Central memory CD8-positive, alpha-beta T cell (primary cell): ENCODE measurements around the gene COL4A2.

Source experiments
- ATAC-seq: fragments of 150-1000 bp; cut with Tn5 transposase; replicated peaks from 2 replicates; pipeline ENCODE4 v1.10.0; 2022; ENCODE audit warnings: mild to moderate bottlenecking, moderate FRiP score, moderate number of reproducible peaks; ENCODE audit not compliant: poor library complexity, severe bottlenecking; ENCODE audit errors: extremely low read depth
- DNase-seq, 2 donors: peaks; one replicate each; pipeline ENCODE4 v3.0.0; 2021; ENCODE audit warnings: low spot score in 2 of 2
- H3K27ac Mint-ChIP-seq: one replicate; pipeline ENCODE4 v1.8.0; 2022; ENCODE audit warnings: low read depth, mild to moderate bottlenecking, moderate library complexity, mixed read lengths
- H3K27me3 Mint-ChIP-seq: one replicate; pipeline ENCODE4 v1.8.0; 2022; ENCODE audit warnings: mixed read lengths
- H3K36me3 Mint-ChIP-seq: one replicate; pipeline ENCODE4 v1.8.0; 2022; ENCODE audit warnings: mild to moderate bottlenecking, moderate library complexity, mixed read lengths; ENCODE audit not compliant: insufficient read depth
- H3K4me1 Mint-ChIP-seq: one replicate; pipeline ENCODE4 v1.8.0; 2022; ENCODE audit warnings: mixed read lengths
- H3K4me3 Mint-ChIP-seq: one replicate; pipeline ENCODE4 v1.8.0; 2022; ENCODE audit warnings: mild to moderate bottlenecking, moderate library complexity, mixed read lengths
- H3K9me3 Mint-ChIP-seq: one replicate; pipeline ENCODE4 v1.8.0; 2022; ENCODE audit warnings: mixed read lengths

COL4A2 gene

DNA sequence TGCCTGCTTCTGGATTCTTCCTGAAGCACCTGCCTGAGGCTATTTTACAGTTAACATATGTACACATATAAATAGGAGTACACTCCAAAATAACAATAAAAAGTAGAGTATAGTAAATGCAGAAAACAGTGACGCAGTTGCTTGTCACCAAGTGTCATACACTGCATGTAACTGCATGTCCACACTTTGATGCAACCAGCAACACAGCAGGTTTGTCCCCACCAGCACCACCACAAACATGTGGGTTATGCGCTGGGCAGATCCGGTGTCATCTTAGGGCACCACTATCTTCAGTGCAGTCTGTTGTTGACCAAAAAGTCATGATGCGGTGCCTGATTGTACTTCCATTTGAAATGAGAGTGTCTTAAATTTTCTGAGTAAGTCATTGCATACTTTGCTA, 51.3 kb downstream of the COL4A2 start:
- no peaks in the 10 kb centered on the region for H3K9me3 Mint-ChIP-seq
- no peak overlapping the region for H3K4me3 Mint-ChIP-seq
- peaks cover 15% of the 10 kb centered on the region for H3K27me3 Mint-ChIP-seq
- ATAC-seq (no peak), DNase-seq (no peak)
- H3K36me3 Mint-ChIP-seq, result peaks cover 2% of the 10 kb centered on the region
- H3K27ac Mint-ChIP-seq, result no peak overlapping the region
- no peaks in the 10 kb centered on the region for H3K4me1 Mint-ChIP-seq

DNA sequence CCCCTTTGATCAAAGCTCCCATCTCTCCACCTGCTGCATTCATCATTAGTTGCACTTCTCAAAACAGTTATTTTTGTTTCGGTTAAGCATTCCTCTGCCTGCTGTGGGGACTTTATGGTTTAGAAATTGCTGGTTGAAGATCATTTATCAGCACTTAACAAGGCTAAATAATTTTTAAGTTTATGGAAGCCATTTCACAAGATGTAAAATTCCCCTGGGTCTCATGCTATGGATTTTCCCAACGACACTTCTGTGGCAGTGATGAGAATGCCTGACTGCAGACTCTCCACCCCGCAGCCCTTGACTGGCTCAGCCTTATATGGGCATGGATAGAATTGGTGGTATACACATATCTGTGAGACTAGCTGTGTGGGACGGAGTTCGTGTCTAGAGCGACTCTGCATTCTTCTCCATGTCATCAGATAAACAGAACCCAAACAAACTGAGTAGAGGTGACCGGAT, 52.8 kb downstream of the COL4A2 start:
- no peaks in the 10 kb centered on the region for H3K9me3 Mint-ChIP-seq
- no peaks in the 10 kb centered on the region for H3K4me1 Mint-ChIP-seq
- no peak overlapping the region for H3K4me3 Mint-ChIP-seq
- peaks cover 2% of the 10 kb centered on the region for H3K36me3 Mint-ChIP-seq
- H3K27me3 Mint-ChIP-seq, result peaks cover 18% of the 10 kb centered on the region
- ATAC-seq (no peak), DNase-seq (no peak)
- no peak overlapping the region for H3K27ac Mint-ChIP-seq

DNA sequence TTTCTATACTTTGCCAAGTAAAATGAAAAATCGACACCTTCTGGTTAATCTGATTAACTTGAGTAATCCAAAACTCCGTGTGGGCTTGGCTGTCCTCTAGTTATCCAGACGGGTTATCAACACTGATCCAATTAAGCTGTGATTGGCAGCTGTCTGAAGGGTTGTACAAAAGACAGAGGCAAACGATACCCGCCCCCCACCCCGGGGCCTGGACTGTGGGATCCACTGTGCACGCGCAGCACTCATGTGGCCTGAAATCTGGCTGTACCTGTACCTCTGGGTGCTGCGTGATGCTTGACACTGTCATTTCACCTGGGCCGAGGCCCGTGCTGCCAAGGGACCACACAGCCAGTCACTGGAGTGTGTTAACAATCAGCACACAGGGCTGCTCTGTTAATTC, 53.5 kb downstream of the COL4A2 start:
- H3K36me3 Mint-ChIP-seq, result peaks cover 2% of the 10 kb centered on the region
- no peaks in the 10 kb centered on the region for H3K9me3 Mint-ChIP-seq
- no peak overlapping the region for H3K27ac Mint-ChIP-seq
- no peak for ATAC-seq
- no peaks in the 10 kb centered on the region for H3K4me1 Mint-ChIP-seq
- H3K4me3 Mint-ChIP-seq, result no peak overlapping the region
- no peak for DNase-seq
- peaks cover 20% of the 10 kb centered on the region for H3K27me3 Mint-ChIP-seq

DNA sequence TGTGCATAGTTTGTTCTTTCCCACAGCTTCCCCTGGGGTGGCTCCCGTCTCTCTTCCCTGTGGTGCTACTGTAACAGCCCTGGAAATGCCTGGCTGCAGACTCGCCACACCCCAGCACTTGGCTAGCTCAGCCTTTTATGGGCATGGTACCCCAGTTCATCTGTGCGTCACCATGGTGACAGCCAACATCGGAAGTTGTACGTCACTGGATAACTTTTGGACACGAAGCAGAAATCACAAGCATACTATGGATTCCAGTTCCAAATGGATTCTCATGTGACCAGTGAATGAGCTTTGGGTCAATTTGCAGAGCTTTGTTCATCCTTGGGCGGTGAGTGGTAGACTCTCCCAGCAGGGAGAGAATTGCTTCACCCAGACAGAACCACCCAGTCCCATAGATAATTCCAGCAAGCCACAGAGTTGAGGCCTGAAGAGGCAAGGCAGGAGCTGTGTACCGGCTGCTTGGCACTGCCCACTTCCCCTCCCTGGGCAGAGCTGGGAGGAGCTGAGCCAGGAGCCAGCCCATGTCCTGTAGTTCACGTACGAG, 54.4 kb downstream of the COL4A2 start:
- H3K36me3 Mint-ChIP-seq, result peaks cover 2% of the 10 kb centered on the region
- no peaks in the 10 kb centered on the region for H3K9me3 Mint-ChIP-seq
- ATAC-seq (no peak), DNase-seq (no peak)
- H3K4me1 Mint-ChIP-seq, result no peaks in the 10 kb centered on the region
- H3K27ac Mint-ChIP-seq, result no peak overlapping the region
- peaks cover 28% of the 10 kb centered on the region for H3K27me3 Mint-ChIP-seq
- H3K4me3 Mint-ChIP-seq, result no peak overlapping the region

DNA sequence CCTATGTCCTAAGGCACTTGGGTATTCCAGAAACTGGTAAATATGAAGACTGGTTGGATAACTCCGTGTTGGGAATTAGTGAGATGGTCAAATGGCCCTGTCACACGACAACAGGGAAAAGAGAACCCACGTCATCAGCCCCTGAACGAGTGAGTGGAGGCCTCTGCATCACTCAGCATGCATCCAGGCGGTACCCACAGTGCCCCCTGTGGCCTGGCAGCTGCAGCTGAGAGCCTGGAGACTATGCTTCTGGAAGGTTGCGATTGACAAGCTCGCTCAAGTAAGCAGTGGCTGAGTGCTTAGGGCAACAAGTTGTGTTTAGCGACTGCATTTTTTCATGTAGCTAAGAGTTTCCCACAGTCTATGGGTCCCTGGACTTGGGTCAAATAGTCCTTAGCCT, 55.9 kb downstream of the COL4A2 start:
- DNase-seq (no peak), ATAC-seq (no peak)
- Mint-ChIP-seq H3K9me3 (no peaks in the 10 kb centered on the region), H3K27me3 (peaks cover 43% of the 10 kb centered on the region), H3K4me1 (no peaks in the 10 kb centered on the region), H3K27ac (no peak overlapping the region), H3K4me3 (no peak overlapping the region), H3K36me3 (no peaks in the 10 kb centered on the region)

DNA sequence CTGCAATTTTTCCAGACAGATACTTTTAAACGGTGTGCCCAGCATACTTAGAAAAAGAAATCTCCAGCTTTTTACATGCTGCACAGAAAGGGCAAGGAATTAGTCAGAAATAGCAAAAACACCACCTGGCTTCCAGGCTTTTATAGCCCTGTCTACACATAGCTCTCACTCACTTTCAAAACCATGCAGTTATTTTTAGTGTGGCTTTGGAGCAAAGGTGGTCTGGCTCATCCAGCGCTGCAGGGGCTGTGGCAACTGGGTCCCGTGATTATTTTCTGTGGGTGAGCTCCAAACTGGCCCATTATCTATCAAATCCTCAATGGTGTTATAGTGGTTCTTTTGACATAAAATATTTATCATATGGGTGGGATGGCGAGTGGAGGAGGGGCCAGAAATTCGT, 57.0 kb downstream of the COL4A2 start:
- DNase-seq, result no peak
- H3K36me3 Mint-ChIP-seq, result no peaks in the 10 kb centered on the region
- H3K9me3 Mint-ChIP-seq, result no peaks in the 10 kb centered on the region
- no peak for ATAC-seq
- H3K4me1 Mint-ChIP-seq, result no peaks in the 10 kb centered on the region
- no peak overlapping the region for H3K27ac Mint-ChIP-seq
- H3K4me3 Mint-ChIP-seq, result no peak overlapping the region
- peaks cover 49% of the 10 kb centered on the region for H3K27me3 Mint-ChIP-seq

DNA sequence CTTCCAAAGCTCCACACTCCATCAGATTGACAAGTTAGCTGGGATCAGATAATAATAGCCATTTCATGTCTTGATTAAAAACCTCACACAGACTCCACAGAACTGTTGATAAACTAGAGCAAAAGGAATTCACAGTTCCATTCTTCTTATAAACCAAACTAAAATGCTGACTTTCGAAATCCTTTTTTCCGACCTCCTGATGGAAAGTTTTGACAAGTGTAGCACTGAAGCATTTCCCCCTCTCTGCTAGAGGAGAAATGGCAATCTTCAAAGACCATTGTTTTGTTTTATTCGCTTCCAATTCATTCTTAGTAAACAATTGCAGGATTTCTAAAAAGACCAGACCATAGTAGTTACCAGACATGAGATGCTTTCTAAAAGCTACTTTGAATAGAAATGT, 58.8 kb downstream of the COL4A2 start:
- H3K9me3 Mint-ChIP-seq, result no peaks in the 10 kb centered on the region
- peaks cover 55% of the 10 kb centered on the region for H3K27me3 Mint-ChIP-seq
- no peak overlapping the region for H3K4me3 Mint-ChIP-seq
- no peak for DNase-seq
- no peak for ATAC-seq
- H3K4me1 Mint-ChIP-seq, result no peaks in the 10 kb centered on the region
- no peak overlapping the region for H3K27ac Mint-ChIP-seq
- H3K36me3 Mint-ChIP-seq, result no peaks in the 10 kb centered on the region

DNA sequence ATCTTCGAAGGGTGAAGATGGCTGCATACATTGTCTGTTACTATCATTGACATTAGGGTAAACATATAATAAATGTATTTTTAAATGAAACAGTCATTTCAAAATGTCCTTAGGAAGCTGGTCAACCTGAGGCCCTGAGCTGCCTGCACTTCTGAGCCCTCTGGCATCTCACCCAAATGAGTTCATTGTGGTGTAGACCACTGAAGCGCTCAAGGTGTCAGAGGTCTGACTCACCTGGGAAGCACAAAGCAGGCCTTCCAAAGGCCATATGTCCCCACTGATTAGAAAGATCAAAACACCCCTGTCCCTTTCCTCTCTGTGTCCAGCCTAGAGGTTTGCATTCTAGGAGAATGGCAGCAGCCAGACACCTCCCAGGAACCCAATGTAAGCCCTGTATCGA, 59.6 kb downstream of the COL4A2 start:
- Mint-ChIP-seq H3K27me3 (peaks cover 48% of the 10 kb centered on the region), H3K36me3 (no peaks in the 10 kb centered on the region), H3K4me1 (no peaks in the 10 kb centered on the region), H3K27ac (no peak overlapping the region), H3K9me3 (no peaks in the 10 kb centered on the region), H3K4me3 (no peak overlapping the region)
- ATAC-seq, result no peak
- no peak for DNase-seq

DNA sequence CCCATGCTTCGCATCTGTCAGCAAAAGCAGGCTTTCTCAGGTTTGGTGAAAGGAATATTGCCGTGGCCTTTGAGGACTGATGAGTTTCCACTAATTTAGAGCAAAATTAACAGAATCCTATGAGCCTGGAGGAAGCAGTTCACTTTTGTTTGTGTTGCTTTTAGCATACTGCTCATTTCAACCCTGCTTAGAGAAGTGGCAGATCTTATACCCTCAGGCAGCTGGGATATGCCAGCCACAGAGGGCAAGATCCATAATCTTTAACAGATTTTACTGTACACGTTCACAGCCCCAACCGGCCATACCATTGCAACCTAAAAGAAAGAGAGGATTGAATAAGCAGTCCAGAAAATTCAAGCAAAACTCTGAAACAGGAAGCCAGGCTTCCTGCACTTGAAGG, 60.5 kb downstream of the COL4A2 start:
- Mint-ChIP-seq H3K4me1 (no peaks in the 10 kb centered on the region), H3K27ac (no peak overlapping the region), H3K9me3 (no peaks in the 10 kb centered on the region), H3K27me3 (peaks cover 48% of the 10 kb centered on the region), H3K4me3 (no peak overlapping the region), H3K36me3 (no peaks in the 10 kb centered on the region)
- no peak for DNase-seq
- no peak for ATAC-seq

DNA sequence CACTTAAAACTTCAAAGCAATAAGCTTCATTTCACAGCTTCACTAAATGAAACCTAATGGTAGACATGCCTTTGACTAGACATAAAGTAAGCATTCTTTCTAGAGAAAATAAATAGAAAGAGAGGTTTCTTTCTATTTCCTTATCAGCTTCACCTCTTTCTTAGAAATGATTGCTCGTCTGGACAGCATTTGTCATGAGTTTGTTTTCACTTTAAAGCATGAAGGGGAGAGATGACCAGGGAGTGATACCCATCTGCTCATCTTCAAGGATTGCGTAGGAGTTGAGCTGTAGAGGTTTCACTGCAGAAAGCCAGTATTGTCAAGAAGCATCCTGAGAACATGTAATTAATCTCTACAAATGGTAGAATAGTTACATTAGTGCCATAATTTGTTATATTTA, 61.3 kb downstream of the COL4A2 start:
- DNase-seq (no peak), ATAC-seq (no peak)
- no peaks in the 10 kb centered on the region for H3K4me1 Mint-ChIP-seq
- peaks cover 41% of the 10 kb centered on the region for H3K27me3 Mint-ChIP-seq
- H3K36me3 Mint-ChIP-seq, result no peaks in the 10 kb centered on the region
- H3K9me3 Mint-ChIP-seq, result no peaks in the 10 kb centered on the region
- H3K27ac Mint-ChIP-seq, result no peak overlapping the region
- no peak overlapping the region for H3K4me3 Mint-ChIP-seq

DNA sequence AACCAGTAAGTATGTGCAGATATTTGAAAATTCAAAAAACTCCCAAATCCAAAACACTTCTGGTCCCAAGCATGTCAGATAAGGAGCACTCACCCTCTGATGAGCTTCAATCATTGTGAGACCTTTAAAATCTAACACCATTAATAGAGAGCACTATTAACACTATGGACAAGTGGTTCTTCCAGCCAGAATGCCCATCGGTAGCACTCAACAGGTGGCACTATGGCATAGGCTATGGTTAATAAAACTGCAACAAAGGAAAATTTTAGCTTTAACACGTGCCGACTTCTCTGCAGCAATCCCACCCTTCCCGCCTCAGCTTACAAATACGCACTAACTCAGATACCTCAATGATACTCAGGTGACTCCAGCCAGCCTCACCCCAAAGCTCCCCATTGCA, 62.3 kb downstream of the COL4A2 start:
- Mint-ChIP-seq H3K36me3 (no peaks in the 10 kb centered on the region), H3K27ac (no peak overlapping the region), H3K4me1 (no peaks in the 10 kb centered on the region), H3K4me3 (no peak overlapping the region), H3K9me3 (no peaks in the 10 kb centered on the region), H3K27me3 (peaks cover 47% of the 10 kb centered on the region)
- ATAC-seq (no peak), DNase-seq (no peak)

DNA sequence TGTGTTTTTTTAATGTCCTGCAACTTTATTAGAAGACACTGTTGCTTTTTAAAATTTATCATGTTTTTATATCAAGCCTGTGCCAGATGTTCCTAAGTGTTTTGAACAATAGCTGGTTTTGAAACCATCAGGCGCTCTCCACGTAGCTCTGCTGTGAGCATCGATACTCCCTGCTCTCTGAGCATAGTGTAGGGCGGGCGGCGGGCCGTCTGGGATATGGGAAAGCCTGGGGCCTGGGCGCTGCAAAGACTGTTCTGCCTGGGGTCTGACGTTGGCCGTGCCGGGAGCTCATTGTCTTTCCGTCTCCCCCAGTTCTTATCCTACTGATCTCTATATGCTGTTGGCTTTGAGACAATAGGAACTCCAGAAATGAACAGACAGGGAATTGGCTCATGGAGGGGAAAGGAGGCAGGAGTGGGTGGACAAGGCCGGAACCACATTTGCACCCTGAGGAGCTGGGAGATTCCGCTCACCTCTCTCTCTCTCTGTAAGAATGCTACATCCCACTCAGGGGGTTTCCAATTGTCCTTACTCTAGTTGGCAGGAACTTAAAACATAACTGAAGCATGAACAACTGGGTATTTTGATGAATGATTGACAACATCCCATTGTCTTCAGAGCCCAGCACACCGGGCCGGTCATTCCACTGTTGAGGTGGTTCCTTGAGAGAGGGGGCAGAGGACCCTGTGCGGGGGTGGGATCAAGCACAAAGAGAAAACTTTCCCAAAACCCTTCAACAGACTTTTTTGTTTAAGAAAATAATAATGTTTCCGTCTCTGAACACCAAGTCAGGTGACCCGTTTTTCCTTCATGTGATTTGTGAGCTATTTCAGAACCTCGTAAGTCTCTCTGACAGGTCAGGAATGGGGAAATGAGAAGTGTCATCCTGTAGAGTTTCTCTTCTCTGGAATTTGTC, 64.7 kb downstream of the COL4A2 start:
- Mint-ChIP-seq H3K27ac (no peak overlapping the region), H3K36me3 (peaks cover 2% of the 10 kb centered on the region), H3K4me3 (no peak overlapping the region), H3K4me1 (no peaks in the 10 kb centered on the region), H3K27me3 (peaks cover 45% of the 10 kb centered on the region), H3K9me3 (no peaks in the 10 kb centered on the region)
- ATAC-seq (no peak), DNase-seq (no peak)

DNA sequence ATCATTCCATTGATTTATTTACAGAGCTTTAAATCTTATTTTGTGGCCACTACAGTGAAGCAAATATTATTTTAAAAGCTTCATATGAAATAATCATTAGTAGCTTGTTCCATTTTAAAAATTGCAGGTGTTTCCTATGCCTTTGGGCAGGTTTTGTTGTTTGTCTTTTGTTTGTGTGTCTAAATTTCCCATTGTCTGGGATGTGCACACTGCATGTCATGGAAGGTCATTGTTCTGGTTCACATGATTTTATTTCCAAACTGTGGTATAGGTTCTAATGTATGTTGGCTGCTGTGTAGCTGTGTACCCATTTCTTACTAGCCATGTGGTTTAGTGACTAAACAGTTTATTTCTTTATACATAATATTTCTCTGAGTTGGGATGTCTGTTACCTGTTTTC, 65.6 kb downstream of the COL4A2 start:
- Mint-ChIP-seq H3K9me3 (no peaks in the 10 kb centered on the region), H3K27ac (no peak overlapping the region), H3K4me1 (no peaks in the 10 kb centered on the region), H3K4me3 (no peak overlapping the region), H3K36me3 (peaks cover 2% of the 10 kb centered on the region), H3K27me3 (peaks cover 38% of the 10 kb centered on the region)
- ATAC-seq, result no peak
- no peak for DNase-seq
